ENCODE measurements around the gene HHAT.

HHAT gene

DNA sequence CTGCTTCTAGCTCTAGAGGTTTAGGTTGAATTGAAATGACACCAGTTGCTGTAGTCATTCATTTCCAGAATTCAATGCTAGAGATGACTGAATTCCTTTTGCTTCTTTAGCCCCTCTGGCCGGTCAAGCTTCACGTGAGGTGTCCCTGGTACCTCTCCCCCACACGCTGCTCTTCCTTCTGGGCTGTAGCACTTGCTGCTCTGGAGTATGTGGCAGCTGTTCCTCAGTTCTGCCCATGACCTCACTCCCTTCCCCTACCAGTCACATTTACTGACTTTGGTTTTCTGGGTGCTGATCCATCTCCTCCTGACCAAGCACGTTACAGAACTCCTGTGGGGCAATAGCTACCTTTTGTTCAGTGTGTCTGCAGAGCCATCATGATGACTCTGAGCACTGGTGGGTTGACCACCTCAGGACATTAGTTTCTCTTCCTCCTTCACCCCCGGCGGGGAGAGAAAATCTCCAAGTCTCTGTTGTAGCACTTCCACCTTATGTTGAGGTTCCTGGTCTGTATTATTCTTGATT, 128.1 kb downstream of the HHAT start:
- TF ChIP-seq EZH2phosphoT487 (IDR thresholded peaks at IDR 0.05; ENCODE audit: borderline replicate concordance): no peak
- TF ChIP-seq CTCF (conservative IDR thresholded peaks at IDR 0.05; ENCODE audit: low read length): no peak
- no peaks in the 10 kb centered on the region for H3K27me3 ChIP-seq (ENCODE audit: insufficient read depth, low read length, poor library complexity, severe bottlenecking)
- H3K9me2 ChIP-seq (replicated peaks; ENCODE audit: low read depth, low read length): no peaks in the 10 kb centered on the region

DNA sequence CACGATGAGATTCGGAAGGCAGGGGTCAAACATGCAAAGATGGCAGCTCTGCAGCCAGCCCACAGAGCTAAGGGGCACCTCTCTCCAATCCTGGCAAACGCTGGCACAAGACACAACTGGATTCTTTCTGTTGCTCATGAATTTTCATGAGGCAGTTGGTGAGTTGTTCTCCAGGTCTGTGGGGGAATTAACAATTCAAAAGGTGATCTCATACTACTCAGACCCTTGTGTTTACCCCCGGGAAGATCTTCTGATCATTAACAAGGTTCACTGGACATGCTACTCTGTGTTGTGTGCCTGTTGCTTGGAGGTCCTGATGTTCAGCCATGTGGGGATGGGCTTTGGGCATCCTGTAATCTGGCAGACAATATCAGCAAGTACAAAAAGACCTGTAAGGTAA, 128.9 kb downstream of the HHAT start:
- no peaks in the 10 kb centered on the region for H3K4me1 ChIP-seq (ENCODE audit: insufficient read depth, low read length, poor library complexity, severe bottlenecking)
- H3K79me2 ChIP-seq (ENCODE audit: insufficient read depth, low read length): no peaks in the 10 kb centered on the region
- H3F3A ChIP-seq (ENCODE audit: low read depth): no peaks in the 10 kb centered on the region
- H3K36me3 ChIP-seq (ENCODE audit: insufficient read depth, low read length): no peaks in the 10 kb centered on the region
- no peaks in the 10 kb centered on the region for H3K27me3 ChIP-seq (ENCODE audit: insufficient read depth, low read length, poor library complexity, severe bottlenecking)
- H3K9me2 ChIP-seq (replicated peaks; ENCODE audit: low read depth, low read length): no peaks in the 10 kb centered on the region
- H4K20me1 ChIP-seq (ENCODE audit: insufficient read depth, low read length, poor library complexity, severe bottlenecking): no peaks in the 10 kb centered on the region
- H3K4me3 ChIP-seq (ENCODE audit: low read length, poor library complexity, severe bottlenecking): no peak overlapping the region
- TF ChIP-seq CTCF (conservative IDR thresholded peaks at IDR 0.05; ENCODE audit: low read length) (no peak), EZH2phosphoT487 (IDR thresholded peaks at IDR 0.05; ENCODE audit: borderline replicate concordance) (no peak)
- H3K9ac ChIP-seq (ENCODE audit: low read depth, low read length, poor library complexity, severe bottlenecking): no peak overlapping the region
- no peak overlapping the region for H3K4me2 ChIP-seq (ENCODE audit: low read depth, low read length, poor library complexity, severe bottlenecking)
- no peaks in the 10 kb centered on the region for H3K9me3 ChIP-seq (ENCODE audit: insufficient read depth, low read depth, low read length)
- no peak overlapping the region for H2AFZ ChIP-seq (ENCODE audit: low read length)

More for the DNA sequence above, 128.1 kb downstream of the HHAT start:
- H3K4me3 ChIP-seq (ENCODE audit: low read length, poor library complexity, severe bottlenecking): no peak overlapping the region
- H3K79me2 ChIP-seq (ENCODE audit: insufficient read depth, low read length): no peaks in the 10 kb centered on the region
- no peaks in the 10 kb centered on the region for H4K20me1 ChIP-seq (ENCODE audit: insufficient read depth, low read length, poor library complexity, severe bottlenecking)
- no peak overlapping the region for H3K4me2 ChIP-seq (ENCODE audit: low read depth, low read length, poor library complexity, severe bottlenecking)
- no peak overlapping the region for H2AFZ ChIP-seq (ENCODE audit: low read length)
- H3K9ac ChIP-seq (ENCODE audit: low read depth, low read length, poor library complexity, severe bottlenecking): no peak overlapping the region
- H3K9me3 ChIP-seq (ENCODE audit: insufficient read depth, low read depth, low read length): no peaks in the 10 kb centered on the region
- H3K4me1 ChIP-seq (ENCODE audit: insufficient read depth, low read length, poor library complexity, severe bottlenecking): no peaks in the 10 kb centered on the region
- H3K36me3 ChIP-seq (ENCODE audit: insufficient read depth, low read length): no peaks in the 10 kb centered on the region
- H3F3A ChIP-seq (ENCODE audit: low read depth): no peaks in the 10 kb centered on the region

- no peak overlapping the region for H3K9ac ChIP-seq (ENCODE audit: low read depth, low read length, poor library complexity, severe bottlenecking)
- no peaks in the 10 kb centered on the region for H3K27me3 ChIP-seq (ENCODE audit: insufficient read depth, low read length, poor library complexity, severe bottlenecking)
- H3F3A ChIP-seq (ENCODE audit: low read depth): no peaks in the 10 kb centered on the region
- H3K9me3 ChIP-seq (ENCODE audit: insufficient read depth, low read depth, low read length): no peaks in the 10 kb centered on the region
- H4K20me1 ChIP-seq (ENCODE audit: insufficient read depth, low read length, poor library complexity, severe bottlenecking): no peaks in the 10 kb centered on the region
- no peak overlapping the region for H3K4me3 ChIP-seq (ENCODE audit: low read length, poor library complexity, severe bottlenecking)
- H3K9me2 ChIP-seq (replicated peaks; ENCODE audit: low read depth, low read length): no peaks in the 10 kb centered on the region
- no peak overlapping the region for H2AFZ ChIP-seq (ENCODE audit: low read length)
- TF ChIP-seq EZH2phosphoT487 (IDR thresholded peaks at IDR 0.05; ENCODE audit: borderline replicate concordance) (no peak), CTCF (conservative IDR thresholded peaks at IDR 0.05; ENCODE audit: low read length) (no peak)
- H3K4me1 ChIP-seq (ENCODE audit: insufficient read depth, low read length, poor library complexity, severe bottlenecking): peaks cover 5% of the 10 kb centered on the region
- H3K36me3 ChIP-seq (ENCODE audit: insufficient read depth, low read length): no peaks in the 10 kb centered on the region
- no peaks in the 10 kb centered on the region for H3K79me2 ChIP-seq (ENCODE audit: insufficient read depth, low read length)
- no peak overlapping the region for H3K4me2 ChIP-seq (ENCODE audit: low read depth, low read length, poor library complexity, severe bottlenecking)
These were observed 135.9 kb downstream of the HHAT start for GRCh38 chr1:210464519-210465039.

All from Loucy (cell line).